ENCODE data around the gene UGP2.

UGP2 gene

DNA sequence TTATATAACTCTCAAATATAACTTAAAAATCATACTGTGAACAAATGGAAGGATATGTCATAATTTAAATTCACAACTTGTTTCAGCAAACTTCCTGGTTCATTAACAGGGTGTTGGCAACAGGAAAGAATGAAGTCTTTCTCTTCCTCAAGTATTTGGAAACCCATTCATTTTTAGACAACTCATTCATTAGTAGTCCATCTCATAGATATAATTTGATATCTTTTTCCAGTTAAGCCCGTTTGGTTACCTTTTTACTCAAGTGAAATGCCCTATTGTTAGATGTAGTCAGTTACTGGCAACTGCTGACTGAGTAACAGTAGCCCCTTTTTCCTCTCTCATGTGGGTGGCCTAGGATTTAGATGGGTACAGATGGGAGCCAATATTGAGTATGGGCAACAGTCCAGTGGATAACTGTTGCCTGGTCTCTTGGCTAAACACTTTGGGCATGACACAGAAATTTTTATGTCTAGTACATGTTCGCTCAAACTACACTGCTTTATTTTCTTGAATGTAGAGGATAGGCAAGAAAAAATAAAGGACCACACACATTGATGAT, 4.6 kb upstream of the UGP2 start:
- Histone ChIP-seq H3K4me3 (ENCODE audit: low read depth, low read length) (no peak overlapping the region), H2AFZ (no peak overlapping the region), H3K4me2 (ENCODE audit: low read length) (no peak overlapping the region), H3K4me1 (no peaks in the 10 kb centered on the region), H3K27me3 (ENCODE audit: control insufficient read depth, insufficient read depth, low read length) (no peaks in the 10 kb centered on the region), H3K79me2 (no peaks in the 10 kb centered on the region), H3K9me3 (ENCODE audit: control insufficient read depth, low read length) (no peaks in the 10 kb centered on the region), H3K36me3 (ENCODE audit: control insufficient read depth, insufficient read depth, low read length) (no peaks in the 10 kb centered on the region), H3K27ac (no peak overlapping the region), H3K9ac (no peak overlapping the region)
- no peak for TF ChIP-seq CTCF (IDR thresholded peaks at IDR 0.05)

DNA sequence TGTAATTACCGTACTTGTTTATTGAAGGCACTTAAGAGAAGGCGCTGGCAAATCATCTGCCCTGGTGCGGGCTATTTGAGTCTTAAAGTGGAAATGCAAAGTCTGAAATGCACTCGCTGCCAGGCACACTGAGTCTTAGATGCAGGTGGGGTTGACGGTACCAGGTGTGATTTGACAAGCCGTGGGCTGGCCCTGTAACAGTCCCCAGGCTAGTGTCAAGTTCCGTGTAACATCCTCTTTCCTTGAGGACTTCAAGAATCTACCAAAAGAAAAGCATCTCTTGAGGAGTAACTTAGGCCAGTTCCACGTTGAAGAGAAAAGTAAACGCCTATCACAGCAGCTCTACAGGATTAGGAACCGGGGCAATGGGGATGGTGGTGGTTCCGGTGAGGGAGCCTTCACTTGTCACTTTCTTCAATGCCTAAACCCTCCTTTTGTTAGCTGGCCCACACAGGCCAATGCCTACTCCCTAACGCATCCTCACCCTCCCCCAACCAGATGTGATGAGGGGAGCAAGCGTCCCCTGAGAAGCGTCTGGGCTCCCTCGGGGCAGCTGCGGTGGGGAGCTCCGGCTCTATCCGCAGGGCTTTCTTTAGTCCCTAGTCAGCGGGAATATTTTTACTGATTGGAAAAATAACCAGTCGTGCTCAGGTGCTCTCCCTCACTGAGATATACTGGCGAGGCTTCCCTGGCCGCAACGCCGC, 1.5 kb upstream of the UGP2 start:
- Histone ChIP-seq H3K9me3 (ENCODE audit: control insufficient read depth, low read length) (no peaks in the 10 kb centered on the region), H2AFZ (peak overlapping the region; percentile 95), H3K4me2 (ENCODE audit: low read length) (peak overlapping the region; percentile 90), H3K9ac (no peak overlapping the region), H3K4me3 (ENCODE audit: low read depth, low read length) (peak overlapping the region; percentile 93), H3K79me2 (peaks cover 20% of the 10 kb centered on the region), H3K27ac (peak overlapping the region; percentile 99), H3K27me3 (ENCODE audit: control insufficient read depth, insufficient read depth, low read length) (no peaks in the 10 kb centered on the region), H3K4me1 (peaks cover 3% of the 10 kb centered on the region), H3K36me3 (ENCODE audit: control insufficient read depth, insufficient read depth, low read length) (no peaks in the 10 kb centered on the region)
- TF ChIP-seq CTCF (IDR thresholded peaks at IDR 0.05) = no peak

GRCh38 chr2:63840785-63841253, 877 bp upstream of the UGP2 start:
- H3K4me1 ChIP-seq = peaks cover 3% of the 10 kb centered on the region
- peak overlapping the region; percentile 95 for H3K9ac ChIP-seq
- no peaks in the 10 kb centered on the region for H3K9me3 ChIP-seq (ENCODE audit: control insufficient read depth, low read length)
- H3K79me2 ChIP-seq = peaks cover 22% of the 10 kb centered on the region
- no peaks in the 10 kb centered on the region for H3K36me3 ChIP-seq (ENCODE audit: control insufficient read depth, insufficient read depth, low read length)
- no peaks in the 10 kb centered on the region for H3K27me3 ChIP-seq (ENCODE audit: control insufficient read depth, insufficient read depth, low read length)
- peak overlapping the region; percentile 95 for H2AFZ ChIP-seq
- peak overlapping the region; percentile 93 for H3K4me3 ChIP-seq (ENCODE audit: low read depth, low read length)
- H3K27ac ChIP-seq = peak overlapping the region; percentile 99
- TF ChIP-seq CTCF (IDR thresholded peaks at IDR 0.05) = peak; percentile 22
- H3K4me2 ChIP-seq (ENCODE audit: low read length) = peak overlapping the region; percentile 90

GRCh38 chr2:63842149-63843061, 709 bp downstream of the UGP2 start:
- no peaks in the 10 kb centered on the region for H3K36me3 ChIP-seq (ENCODE audit: control insufficient read depth, insufficient read depth, low read length)
- H3K9me3 ChIP-seq (ENCODE audit: control insufficient read depth, low read length) = no peaks in the 10 kb centered on the region
- peaks cover 3% of the 10 kb centered on the region for H3K4me1 ChIP-seq
- peak overlapping the region; percentile 90 for H3K4me2 ChIP-seq (ENCODE audit: low read length)
- peak overlapping the region; percentile 95 for H3K9ac ChIP-seq
- H3K27ac ChIP-seq = peak overlapping the region; percentile 99
- H3K27me3 ChIP-seq (ENCODE audit: control insufficient read depth, insufficient read depth, low read length) = no peaks in the 10 kb centered on the region
- H3K4me3 ChIP-seq (ENCODE audit: low read depth, low read length) = peak overlapping the region; percentile 93
- no peak for TF ChIP-seq CTCF (IDR thresholded peaks at IDR 0.05)
- peak overlapping the region; percentile 95 for H2AFZ ChIP-seq
- peaks cover 30% of the 10 kb centered on the region for H3K79me2 ChIP-seq
